Central memory CD4-positive, alpha-beta T cell (primary cell): ENCODE measurements around the gene PIK3CG.
"Not testable (repeated sequence)": the region's sequence is repeated elsewhere in the genome, so short reads cannot be mapped to it uniquely, and the experiment has no call there.

Experiments
- DNase-seq: peaks from one replicate; pipeline ENCODE4 v3.0.0; 2022

The PIK3CG gene

GRCh38 chr7:106944035-106944665, 79.1 kb downstream of the PIK3CG start:
- DNase-seq: no peak

- DNase-seq: peak; percentile 20
These were observed 82.2 kb downstream of the PIK3CG start for GRCh38 chr7:106947244-106947728.

DNA sequence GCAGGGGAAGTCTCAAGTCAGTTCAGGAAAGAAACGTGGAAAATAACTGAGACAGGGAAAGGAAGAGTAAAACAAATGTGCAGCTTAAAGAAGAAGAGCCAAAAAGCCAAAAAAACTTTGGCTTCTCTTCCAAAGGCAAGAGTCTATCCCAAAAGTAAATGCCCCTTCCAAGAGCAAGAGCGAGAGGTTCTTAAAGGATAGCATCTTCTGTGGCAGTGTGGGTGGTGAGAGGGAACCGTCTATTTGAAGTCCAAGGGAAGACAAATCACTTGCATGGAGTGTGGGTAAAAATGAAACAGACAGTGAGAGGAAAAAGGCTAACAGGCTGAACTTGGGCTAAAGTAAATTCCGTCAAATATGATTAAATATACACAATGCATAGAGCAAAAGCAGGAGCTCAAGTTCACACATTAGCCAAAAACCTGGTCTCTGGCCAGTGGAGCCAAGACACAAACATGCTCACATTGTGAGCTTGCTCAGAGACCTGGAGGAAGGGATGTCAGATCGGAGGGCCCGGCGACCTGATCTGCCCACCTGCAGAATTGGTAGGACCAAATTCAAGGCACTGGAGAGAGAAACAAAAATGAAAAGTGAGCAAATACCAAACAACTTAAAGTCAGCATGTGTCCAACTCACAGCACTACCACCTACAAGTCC, 87.0 kb downstream of the PIK3CG start:
- no peak for DNase-seq

GRCh38 chr7:106952658-106953231, 87.7 kb downstream of the PIK3CG start:
- DNase-seq: no peak

DNA sequence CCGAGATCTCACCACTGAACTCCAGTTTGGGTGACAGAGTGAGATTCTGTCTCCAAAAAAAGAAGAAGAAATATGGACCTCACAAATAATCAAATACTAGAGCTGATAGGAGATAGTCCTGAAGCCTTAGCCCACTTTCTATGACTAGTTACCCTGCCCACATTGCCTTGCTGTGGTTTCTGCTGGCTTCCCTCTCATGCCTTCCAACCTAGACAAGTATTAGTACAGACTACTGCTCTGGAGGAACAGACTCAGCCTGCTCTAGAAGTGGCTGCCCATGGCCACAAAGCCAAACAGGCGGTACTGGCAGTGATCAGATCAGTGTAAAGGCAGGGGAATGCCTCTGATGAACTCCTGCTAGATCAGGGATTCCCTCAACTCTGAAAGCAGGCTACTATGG, 89.8 kb downstream of the PIK3CG start:
- DNase-seq: no peak

DNA sequence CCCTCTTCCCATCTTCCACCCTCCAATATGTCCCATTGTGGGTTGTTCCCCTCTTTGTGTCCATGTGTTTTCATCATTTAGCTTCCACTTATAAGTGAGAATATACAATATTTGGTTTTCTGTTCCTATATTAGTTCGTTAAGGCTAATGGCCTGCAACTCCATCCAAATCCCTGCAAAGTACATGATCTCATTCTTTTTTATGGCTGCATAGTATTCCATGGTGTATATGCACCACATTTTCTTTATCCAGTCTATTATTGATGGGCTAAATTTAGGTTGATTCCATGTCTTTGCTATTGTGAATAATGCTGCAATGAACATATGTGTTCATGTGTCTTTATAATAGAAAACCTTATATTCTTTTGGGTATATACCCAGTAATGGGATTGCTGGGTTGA, 90.8 kb downstream of the PIK3CG start:
- DNase-seq: not testable (repeated sequence)
